K562 (cell line): ENCODE data around the gene SH3BP5L. TPM values are rescaled to one million over a fixed set of nuclear protein-coding genes. Genes with fewer than 3 reads are reported as not detected.
A peak's percentile ranks its signal among the peaks of the same experiment; 100 is the strongest.

Experiments used
- BMI1 ChIP-seq: fragments of 150-350 bp; IDR thresholded peaks from 2 replicates; pipeline ENCODE4 v1.6.1; 2014; ENCODE audit warnings: low read length
- BRCA1 ChIP-seq, 2 experiments: fragments of 450-650 bp in 1 of 2; sonication (generic) in 1 of 2; formaldehyde crosslinking in 1 of 2; IDR thresholded peaks; 2 replicates each; pipeline versions ENCODE4 v1.5.0 to v1.6.1; 2017 to 2020; ENCODE audit warnings: mild to moderate bottlenecking in 1 of 2, missing genetic modification reagents in 1 of 2
- DNMT1 ChIP-seq: fragments of 450-650 bp; IDR thresholded peaks from 2 replicates; pipeline ENCODE4 v1.6.1; 2016; ENCODE audit warnings: antibody characterized with exemption, mild to moderate bottlenecking
- ERF ChIP-seq: fragments of 450-650 bp; formaldehyde crosslinking; IDR thresholded peaks from 2 replicates; pipeline ENCODE4 v1.4.0; 2020; ENCODE audit warnings: mild to moderate bottlenecking, mixed read lengths
- GTF2A2 ChIP-seq: IDR thresholded peaks from 2 replicates; pipeline ENCODE4 v1.6.1; 2016; ENCODE audit warnings: mild to moderate bottlenecking, missing genetic modification characterization, missing compliant biosample characterization
- HOXB6 ChIP-seq: fragments of 250-450 bp; sonication (Bioruptor Pico); IDR thresholded peaks from 2 replicates; pipeline ENCODE4 v1.5.1; 2022; ENCODE audit warnings: mild to moderate bottlenecking, borderline replicate concordance
- MNT ChIP-seq, 2 experiments: fragments of 450-650 bp; conservative IDR thresholded peaks; 2 replicates each; pipeline ENCODE4 v1.6.1; 2017; ENCODE audit warnings: mild to moderate bottlenecking in 2 of 2, moderate library complexity in 2 of 2
- MTA2 ChIP-seq: fragments of 450-650 bp; IDR thresholded peaks from 2 replicates; pipeline ENCODE4 v1.6.1; 2016; ENCODE audit warnings: low read depth
- NONO ChIP-seq, 2 experiments: fragments of 200-400 bp in 1 of 2; fragments of 450-650 bp in 1 of 2; formaldehyde crosslinking in 1 of 2; IDR thresholded peaks; 2 replicates each; pipeline ENCODE4 v1.6.1; 2017; ENCODE audit warnings: low read depth in 2 of 2, mild to moderate bottlenecking in 2 of 2, moderate library complexity in 2 of 2, low read length in 1 of 2
- POLR3G ChIP-seq: IDR thresholded peaks from 2 replicates; pipeline ENCODE4 v1.6.1; 2011; ENCODE audit not compliant: insufficient read length, insufficient replicate concordance; ENCODE audit errors: extremely low read depth
- RAD21 ChIP-seq, 2 experiments: fragments of 250-450 bp in 1 of 2; fragments of 450-650 bp in 1 of 2; sonication (Bioruptor Pico) in 1 of 2; formaldehyde crosslinking in 1 of 2; IDR thresholded peaks in 1 of 2; conservative IDR thresholded peaks in 1 of 2; 2 replicates each; pipeline versions ENCODE4 v1.4.0 to v1.8.0; 2020 to 2022; ENCODE audit warnings: mild to moderate bottlenecking in 2 of 2, moderate library complexity in 1 of 2
- RB1 ChIP-seq: fragments of 450-650 bp; IDR thresholded peaks from 2 replicates; pipeline ENCODE4 v1.6.1; 2017; ENCODE audit warnings: low read depth, mild to moderate bottlenecking
- SIN3A ChIP-seq, 2 experiments: fragments of 150-350 bp in 1 of 2; IDR thresholded peaks; 2 replicates each; pipeline ENCODE4 v1.6.1; 2011 to 2016; ENCODE audit warnings: borderline replicate concordance in 2 of 2, low read depth in 2 of 2, low read length in 2 of 2, mild to moderate bottlenecking in 2 of 2, moderate library complexity in 2 of 2; ENCODE audit not compliant: control insufficient read depth in 1 of 2
- SREBF2 ChIP-seq: sonication (generic); formaldehyde crosslinking; IDR thresholded peaks from 2 replicates; pipeline ENCODE4 v1.4.0; 2020; ENCODE audit warnings: mild to moderate bottlenecking, missing genetic modification reagents
- ZNF121 ChIP-seq: sonication (generic); formaldehyde crosslinking; conservative IDR thresholded peaks from 2 replicates; pipeline ENCODE4 v1.8.0; 2022; ENCODE audit warnings: missing genetic modification reagents
- ZNF184 ChIP-seq: sonication (generic); formaldehyde crosslinking; IDR thresholded peaks from 2 replicates; pipeline ENCODE4 v1.5.0; 2020; ENCODE audit warnings: missing genetic modification reagents
- ZNF780A ChIP-seq: fragments of 250-450 bp; sonication (Bioruptor Pico); IDR thresholded peaks from 2 replicates; pipeline ENCODE4 v1.5.0; 2021; ENCODE audit warnings: mild to moderate bottlenecking
- ZNF785 ChIP-seq: fragments of 250-450 bp; sonication (Bioruptor Pico); IDR thresholded peaks from 2 replicates; pipeline ENCODE4 v1.4.0; 2020; ENCODE audit warnings: mild to moderate bottlenecking
- polyA plus RNA-seq, 8 experiments: library from polyadenylated mRNA; depleted of rRNA in 4 of 8; stranded (reverse) in 5 of 8; unstranded in 3 of 8; fragments of >200 nt; fragmentation: Nextera tagmentation in 2 of 8; fragmentation: Illumina TruSeq in 1 of 8; extraction: Ambion mirVana in 2 of 8; extraction: Trizol in 1 of 8; gene quantifications; 2 replicates each; pipeline versions ENCODE4 v1.2.1 to v1.2.3, GENCODE V29; 2011 to 2014; ENCODE audit warnings: inconsistent platforms in 1 of 8, missing spikeins in 1 of 8
- total RNA-seq, 7 experiments: library from RNA; depleted of rRNA in 6 of 7; stranded (reverse); fragments of >200 nt in 6 of 7; fragmentation: Illumina TruSeq in 2 of 7; extraction: Trizol in 2 of 7; gene quantifications; 2 replicates each; pipeline versions ENCODE4 v1.2.1 to v1.2.3, GENCODE V29; 2011 to 2021; ENCODE audit warnings: low replicate concordance in 1 of 7
- TF ChIP-seq, protein P1 (sequence below): fragments of 450-650 bp; IDR thresholded peaks from 2 replicates; pipeline ENCODE4 v1.6.1; 2016; ENCODE audit warnings: mild to moderate bottlenecking
- TF ChIP-seq, protein P2 (sequence below): fragments of 200-400 bp; formaldehyde crosslinking; IDR thresholded peaks from 2 replicates; pipeline ENCODE4 v1.6.1; 2017; ENCODE audit warnings: mild to moderate bottlenecking, low read depth, low read length, moderate library complexity
- TF ChIP-seq, protein P3 (sequence below): sonication (generic); formaldehyde crosslinking; IDR thresholded peaks from 2 replicates; pipeline ENCODE4 v1.8.0; 2022; ENCODE audit warnings: mild to moderate bottlenecking, missing genetic modification reagents

SH3BP5L gene
- total and polyA plus RNA-seq, 9 of the 15 experiments (the other 6 are each of a cell fraction or from before 2014, with no cell fraction given): 1.9 to 26.5 (median 15.8) TPM

- no peak for TF ChIP-seq DNMT1
- no peak for TF ChIP-seq ZNF184 (CRISPR knock-in tag)
- TF ChIP-seq SIN3A (IDR thresholded peaks at IDR 0.05; ENCODE audit: borderline replicate concordance in 2 of 2, control insufficient read depth in 1 of 2, low read depth in 2 of 2, low read length in 2 of 2): no peak
- no peak for TF ChIP-seq POLR3G
- TF ChIP-seq ZNF780A (CRISPR knock-in tag): no peak
- no peak for TF ChIP-seq ZNF785 (CRISPR knock-in tag)
- peak; percentile 30 to 45; a peak in 2 of 4 replicates for TF ChIP-seq MNT (conservative IDR thresholded peaks at IDR 0.05)
- peak; percentile 8; the same call in 1 of the 2 replicates for TF ChIP-seq MTA2
- TF ChIP-seq, protein P1, sequence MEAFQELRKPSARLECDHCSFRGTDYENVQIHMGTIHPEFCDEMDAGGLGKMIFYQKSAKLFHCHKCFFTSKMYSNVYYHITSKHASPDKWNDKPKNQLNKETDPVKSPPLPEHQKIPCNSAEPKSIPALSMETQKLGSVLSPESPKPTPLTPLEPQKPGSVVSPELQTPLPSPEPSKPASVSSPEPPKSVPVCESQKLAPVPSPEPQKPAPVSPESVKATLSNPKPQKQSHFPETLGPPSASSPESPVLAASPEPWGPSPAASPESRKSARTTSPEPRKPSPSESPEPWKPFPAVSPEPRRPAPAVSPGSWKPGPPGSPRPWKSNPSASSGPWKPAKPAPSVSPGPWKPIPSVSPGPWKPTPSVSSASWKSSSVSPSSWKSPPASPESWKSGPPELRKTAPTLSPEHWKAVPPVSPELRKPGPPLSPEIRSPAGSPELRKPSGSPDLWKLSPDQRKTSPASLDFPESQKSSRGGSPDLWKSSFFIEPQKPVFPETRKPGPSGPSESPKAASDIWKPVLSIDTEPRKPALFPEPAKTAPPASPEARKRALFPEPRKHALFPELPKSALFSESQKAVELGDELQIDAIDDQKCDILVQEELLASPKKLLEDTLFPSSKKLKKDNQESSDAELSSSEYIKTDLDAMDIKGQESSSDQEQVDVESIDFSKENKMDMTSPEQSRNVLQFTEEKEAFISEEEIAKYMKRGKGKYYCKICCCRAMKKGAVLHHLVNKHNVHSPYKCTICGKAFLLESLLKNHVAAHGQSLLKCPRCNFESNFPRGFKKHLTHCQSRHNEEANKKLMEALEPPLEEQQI: peak; percentile 72; the same call in 1 of the 2 replicates
- TF ChIP-seq GTF2A2 (tag): no peak
- no peak for TF ChIP-seq ZNF121 (CRISPR knock-in tag)
- TF ChIP-seq BMI1: no peak
- TF ChIP-seq RAD21 (CRISPR knock-in tag; conservative IDR thresholded peaks at IDR 0.05 in 1 of 2, IDR thresholded peaks at IDR 0.05 in 1 of 2): 0 out of 4 replicates have a peak, but pooled peaks of 1 of the 2 experiments have one; percentile 12
- TF ChIP-seq, protein P2, sequence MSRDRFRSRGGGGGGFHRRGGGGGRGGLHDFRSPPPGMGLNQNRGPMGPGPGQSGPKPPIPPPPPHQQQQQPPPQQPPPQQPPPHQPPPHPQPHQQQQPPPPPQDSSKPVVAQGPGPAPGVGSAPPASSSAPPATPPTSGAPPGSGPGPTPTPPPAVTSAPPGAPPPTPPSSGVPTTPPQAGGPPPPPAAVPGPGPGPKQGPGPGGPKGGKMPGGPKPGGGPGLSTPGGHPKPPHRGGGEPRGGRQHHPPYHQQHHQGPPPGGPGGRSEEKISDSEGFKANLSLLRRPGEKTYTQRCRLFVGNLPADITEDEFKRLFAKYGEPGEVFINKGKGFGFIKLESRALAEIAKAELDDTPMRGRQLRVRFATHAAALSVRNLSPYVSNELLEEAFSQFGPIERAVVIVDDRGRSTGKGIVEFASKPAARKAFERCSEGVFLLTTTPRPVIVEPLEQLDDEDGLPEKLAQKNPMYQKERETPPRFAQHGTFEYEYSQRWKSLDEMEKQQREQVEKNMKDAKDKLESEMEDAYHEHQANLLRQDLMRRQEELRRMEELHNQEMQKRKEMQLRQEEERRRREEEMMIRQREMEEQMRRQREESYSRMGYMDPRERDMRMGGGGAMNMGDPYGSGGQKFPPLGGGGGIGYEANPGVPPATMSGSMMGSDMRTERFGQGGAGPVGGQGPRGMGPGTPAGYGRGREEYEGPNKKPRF: no peak
- no peak for TF ChIP-seq BRCA1 (IDR thresholded peaks at IDR 0.05)
- TF ChIP-seq BRCA1 (CRISPR knock-in tag; IDR thresholded peaks at IDR 0.05): no peak
- no peak for TF ChIP-seq ERF
- TF ChIP-seq RB1: peak; percentile 69; the same call in 1 of the 2 replicates
- TF ChIP-seq, protein P3, sequence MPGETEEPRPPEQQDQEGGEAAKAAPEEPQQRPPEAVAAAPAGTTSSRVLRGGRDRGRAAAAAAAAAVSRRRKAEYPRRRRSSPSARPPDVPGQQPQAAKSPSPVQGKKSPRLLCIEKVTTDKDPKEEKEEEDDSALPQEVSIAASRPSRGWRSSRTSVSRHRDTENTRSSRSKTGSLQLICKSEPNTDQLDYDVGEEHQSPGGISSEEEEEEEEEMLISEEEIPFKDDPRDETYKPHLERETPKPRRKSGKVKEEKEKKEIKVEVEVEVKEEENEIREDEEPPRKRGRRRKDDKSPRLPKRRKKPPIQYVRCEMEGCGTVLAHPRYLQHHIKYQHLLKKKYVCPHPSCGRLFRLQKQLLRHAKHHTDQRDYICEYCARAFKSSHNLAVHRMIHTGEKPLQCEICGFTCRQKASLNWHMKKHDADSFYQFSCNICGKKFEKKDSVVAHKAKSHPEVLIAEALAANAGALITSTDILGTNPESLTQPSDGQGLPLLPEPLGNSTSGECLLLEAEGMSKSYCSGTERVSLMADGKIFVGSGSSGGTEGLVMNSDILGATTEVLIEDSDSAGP (CRISPR knock-in tag): no peak
- no peak for TF ChIP-seq NONO (IDR thresholded peaks at IDR 0.05; ENCODE audit: low read depth in 2 of 2, low read length in 1 of 2)
- TF ChIP-seq SREBF2 (CRISPR knock-in tag): no peak
- no peak for TF ChIP-seq HOXB6 (CRISPR knock-in tag)
These were observed 48.3 kb upstream of the SH3BP5L start (continued) for GRCh38 chr1:248873993-248874533.
